ENCODE results near the gene RNF126. TPM values are rescaled to one million over a fixed set of nuclear protein-coding genes. Genes with fewer than 3 reads are reported as not detected.

The RNF126 gene
- total and polyA plus RNA-seq, 2 experiments from 2014 or later, result 95.7 to 112 TPM

GRCh38 chr19:710767-711166 lies 47.8 kb upstream of the RNF126 start:
- H3K36me3 ChIP-seq (ENCODE audit: insufficient read depth), result no peaks in the 10 kb centered on the region
- no peak overlapping the region for H3K27ac Mint-ChIP-seq
- no peak overlapping the region for H3K27ac ChIP-seq (ENCODE audit: low read depth)
- H3K36me3 Mint-ChIP-seq (ENCODE audit: low read depth), result peaks cover 7% of the 10 kb centered on the region; the same call in 1 of the 3 replicates
- H3K4me1 Mint-ChIP-seq, result peaks cover 13% of the 10 kb centered on the region
- peaks cover 10% of the 10 kb centered on the region for H3K27me3 ChIP-seq (ENCODE audit: insufficient read depth)
- H3K4me3 ChIP-seq, result no peak overlapping the region
- TF ChIP-seq POLR2AphosphoS5 (IDR thresholded peaks at IDR 0.05; ENCODE audit: low read depth) (no peak), JUNB (IDR thresholded peaks at IDR 0.05; ENCODE audit: unreplicated experiment) (no peak), CREB1 (CRISPR knock-in tag; IDR thresholded peaks at IDR 0.05; ENCODE audit: low read depth) (no peak), ZNF114 (CRISPR knock-in tag; IDR thresholded peaks at IDR 0.05) (no peak), ZNF331 (CRISPR knock-in tag; IDR thresholded peaks at IDR 0.05; ENCODE audit: low read depth) (no peak), STAT1 (IDR thresholded peaks at IDR 0.05; ENCODE audit: unreplicated experiment) (no peak)
- H3K4me1 ChIP-seq (ENCODE audit: insufficient read depth), result peaks cover 10% of the 10 kb centered on the region; the same call in 1 of the 2 replicates
- H3K79me2 ChIP-seq (replicated peaks; ENCODE audit: insufficient read depth), result no peaks in the 10 kb centered on the region
- peak overlapping the region; percentile 53; the same call in 2 of the 3 replicates for H3K4me3 Mint-ChIP-seq
- H4K20me1 ChIP-seq (replicated peaks; ENCODE audit: insufficient read depth), result 0 out of 2 replicates have a peak, but pooled peaks cover 6% of the 10 kb centered on the region
- H3K9me3 Mint-ChIP-seq, result peaks cover 18% of the 10 kb centered on the region; the same call in 2 of the 3 replicates
- H3K9me2 ChIP-seq (ENCODE audit: insufficient read depth), result no peaks in the 10 kb centered on the region
- ATAC-seq, result no peak
- no peak overlapping the region for H2AFZ ChIP-seq
- no peak for DNase-seq (ENCODE audit: low spot score)
- H3F3A ChIP-seq (replicated peaks; ENCODE audit: low read depth), result 0 out of 2 replicates have a peak, but pooled peaks cover 16% of the 10 kb centered on the region
- H3K4me2 ChIP-seq, result peak overlapping the region; percentile 38; the same call in 1 of the 2 replicates
- H3K27me3 Mint-ChIP-seq (ENCODE audit: insufficient read depth, low read depth, poor library complexity), result peaks cover 11% of the 10 kb centered on the region

- peaks cover 13% of the 10 kb centered on the region for H3K4me1 Mint-ChIP-seq
- peaks cover 13% of the 10 kb centered on the region for H3K27me3 Mint-ChIP-seq (ENCODE audit: insufficient read depth, low read depth, poor library complexity)
- Histone ChIP-seq H3F3A (replicated peaks; ENCODE audit: low read depth) (0 out of 2 replicates have a peak, but pooled peaks cover 16% of the 10 kb centered on the region), H3K4me1 (ENCODE audit: insufficient read depth) (peaks cover 10% of the 10 kb centered on the region; the same call in 1 of the 2 replicates), H4K20me1 (replicated peaks; ENCODE audit: insufficient read depth) (0 out of 2 replicates have a peak, but pooled peaks cover 6% of the 10 kb centered on the region), H3K36me3 (ENCODE audit: insufficient read depth) (no peaks in the 10 kb centered on the region), H3K27me3 (ENCODE audit: insufficient read depth) (peaks cover 10% of the 10 kb centered on the region), H2AFZ (no peak overlapping the region; the same call in 1 of the 2 replicates), H3K9me2 (ENCODE audit: insufficient read depth) (no peaks in the 10 kb centered on the region), H3K79me2 (replicated peaks; ENCODE audit: insufficient read depth) (no peaks in the 10 kb centered on the region), H3K4me3 (peak overlapping the region; percentile 69), H3K4me2 (peak overlapping the region; percentile 90), H3K27ac (ENCODE audit: low read depth) (no peak overlapping the region)
- H3K9me3 Mint-ChIP-seq, result peaks cover 12% of the 10 kb centered on the region; the same call in 2 of the 3 replicates
- H3K36me3 Mint-ChIP-seq (ENCODE audit: low read depth), result peaks cover 4% of the 10 kb centered on the region; the same call in 1 of the 3 replicates
- no peak overlapping the region for H3K4me3 Mint-ChIP-seq
- H3K27ac Mint-ChIP-seq, result no peak overlapping the region
- DNase-seq (ENCODE audit: low spot score) (no peak), ATAC-seq (peak; percentile 30)
- TF ChIP-seq ZNF462 (CRISPR knock-in tag; IDR thresholded peaks at IDR 0.05) (no peak), ZNF331 (CRISPR knock-in tag; IDR thresholded peaks at IDR 0.05; ENCODE audit: low read depth) (no peak), ETS1 (IDR thresholded peaks at IDR 0.05) (no peak), STAT1 (IDR thresholded peaks at IDR 0.05; ENCODE audit: unreplicated experiment) (no peak), POLR2AphosphoS5 (IDR thresholded peaks at IDR 0.05; ENCODE audit: low read depth) (no peak), JUNB (IDR thresholded peaks at IDR 0.05; ENCODE audit: unreplicated experiment) (no peak), ZNF114 (CRISPR knock-in tag; IDR thresholded peaks at IDR 0.05) (no peak), CTCF (conservative IDR thresholded peaks at IDR 0.05; ENCODE audit: low read depth in 2 of 2) (no peak), NANOG (IDR thresholded peaks at IDR 0.05; ENCODE audit: borderline replicate concordance) (no peak)
Measured at GRCh38 chr19:709965-710571, 47.1 kb upstream of the RNF126 start.
